Cardiac muscle cell (in vitro differentiated cells and primary cell): ENCODE data around the gene EPS8L2. TPM values are rescaled to one million over a fixed set of nuclear protein-coding genes. Genes with fewer than 3 reads are reported as not detected.
A peak's percentile ranks its signal among the peaks of the same experiment; 100 is the strongest.

Experiments
- DNase-seq, 2 donors: peaks; one replicate each; pipeline versions ENCODE4 v3.0.0 to v3.0.0-alpha.2; 2010 to 2017; ENCODE audit warnings: low read depth in 1 of 2, low spot score in 1 of 2
- H3K27ac ChIP-seq: fragments of 200-600 bp; sonication (generic); 2 replicates; pipeline ENCODE4 v1.5.1; 2016
- H3K27me3 ChIP-seq: fragments of 200-600 bp; sonication (generic); 2 replicates; pipeline ENCODE4 v1.6.0; 2016; ENCODE audit warnings: control low read depth
- H3K36me3 ChIP-seq: fragments of 200-600 bp; sonication (generic); 2 replicates; pipeline ENCODE4 v1.5.1; 2016; ENCODE audit warnings: control low read depth
- H3K4me1 ChIP-seq: fragments of 200-600 bp; sonication (generic); 2 replicates; pipeline ENCODE4 v1.8.1; 2017; ENCODE audit warnings: low read depth, mild to moderate bottlenecking, mixed run types
- H3K4me3 ChIP-seq: fragments of 200-600 bp; sonication (generic); 2 replicates; pipeline ENCODE4 v1.5.1; 2016; ENCODE audit warnings: mild to moderate bottlenecking
- H3K9me3 ChIP-seq: fragments of 200-600 bp; sonication (generic); 2 replicates; pipeline ENCODE4 v1.5.1; 2017; ENCODE audit warnings: low read depth, mild to moderate bottlenecking, control low read depth
- CTCF ChIP-seq: IDR thresholded peaks from 2 replicates; pipeline ENCODE4 v1.5.1; 2012; ENCODE audit warnings: low read depth, mild to moderate bottlenecking, low read length
- polyA plus RNA-seq: library from polyadenylated mRNA; unstranded; fragments of >200 nt; fragmentation: Nextera tagmentation; extraction: Ambion mirVana; gene quantifications from 2 replicates; pipeline ENCODE4 v1.2.1, GENCODE V29; 2016
- total RNA-seq: library from RNA; depleted of rRNA; stranded (reverse); fragments of >200 nt; gene quantifications from 2 replicates; pipeline ENCODE4 v1.2.3, GENCODE V29; 2016

The EPS8L2 gene
- total and polyA plus RNA-seq, 2 experiments from 2014 or later, result 22.6 to 25.7 TPM

- DNase-seq, result no peak
- peaks cover 16% of the 10 kb centered on the region for H3K27me3 ChIP-seq
- no peak overlapping the region for H3K4me3 ChIP-seq
- no peaks in the 10 kb centered on the region for H3K36me3 ChIP-seq
- H3K27ac ChIP-seq, result no peak overlapping the region
- H3K9me3 ChIP-seq, result no peaks in the 10 kb centered on the region
- no peak for TF ChIP-seq CTCF
- peaks cover 13% of the 10 kb centered on the region for H3K4me1 ChIP-seq
These were observed 2.5 kb upstream of the EPS8L2 start for GRCh38 chr11:703506-703905.

- Histone ChIP-seq H3K27me3 (peaks cover 16% of the 10 kb centered on the region), H3K27ac (no peak overlapping the region), H3K36me3 (no peaks in the 10 kb centered on the region), H3K4me3 (no peak overlapping the region), H3K4me1 (peaks cover 13% of the 10 kb centered on the region), H3K9me3 (no peaks in the 10 kb centered on the region)
- DNase-seq, result no peak
- no peak for TF ChIP-seq CTCF
These were observed 1.8 kb upstream of the EPS8L2 start for GRCh38 chr11:704228-704674.

GRCh38 chr11:704781-705645 lies 1.0 kb upstream of the EPS8L2 start:
- Histone ChIP-seq H3K27me3 (peaks cover 16% of the 10 kb centered on the region), H3K9me3 (no peaks in the 10 kb centered on the region), H3K4me1 (peaks cover 13% of the 10 kb centered on the region), H3K36me3 (no peaks in the 10 kb centered on the region), H3K4me3 (no peak overlapping the region), H3K27ac (no peak overlapping the region)
- TF ChIP-seq CTCF, result no peak
- no peak for DNase-seq

GRCh38 chr11:706439-706956 lies 467 bp downstream of the EPS8L2 start:
- Histone ChIP-seq H3K4me3 (peak overlapping the region; percentile 31), H3K4me1 (peaks cover 13% of the 10 kb centered on the region), H3K27ac (no peak overlapping the region), H3K36me3 (no peaks in the 10 kb centered on the region), H3K9me3 (no peaks in the 10 kb centered on the region), H3K27me3 (peaks cover 16% of the 10 kb centered on the region)
- DNase-seq, result peak in 1 of 2 donors; percentile 22
- no peak for TF ChIP-seq CTCF

- TF ChIP-seq CTCF, result no peak
- H3K27ac ChIP-seq, result no peak overlapping the region
- H3K9me3 ChIP-seq, result no peaks in the 10 kb centered on the region
- no peak for DNase-seq
- H3K27me3 ChIP-seq, result peaks cover 16% of the 10 kb centered on the region
- no peak overlapping the region for H3K4me3 ChIP-seq
- H3K4me1 ChIP-seq, result peaks cover 13% of the 10 kb centered on the region
- H3K36me3 ChIP-seq, result no peaks in the 10 kb centered on the region
These were observed 1.2 kb downstream of the EPS8L2 start for GRCh38 chr11:706957-707816.
